ENCODE data around the gene GSE1. TPM values are rescaled to one million over a fixed set of nuclear protein-coding genes. Genes with fewer than 3 reads are reported as not detected.

The GSE1 gene
- total and polyA plus RNA-seq, 11 donors, result 18.1 to 48.4 (median 37.1) TPM

DNA sequence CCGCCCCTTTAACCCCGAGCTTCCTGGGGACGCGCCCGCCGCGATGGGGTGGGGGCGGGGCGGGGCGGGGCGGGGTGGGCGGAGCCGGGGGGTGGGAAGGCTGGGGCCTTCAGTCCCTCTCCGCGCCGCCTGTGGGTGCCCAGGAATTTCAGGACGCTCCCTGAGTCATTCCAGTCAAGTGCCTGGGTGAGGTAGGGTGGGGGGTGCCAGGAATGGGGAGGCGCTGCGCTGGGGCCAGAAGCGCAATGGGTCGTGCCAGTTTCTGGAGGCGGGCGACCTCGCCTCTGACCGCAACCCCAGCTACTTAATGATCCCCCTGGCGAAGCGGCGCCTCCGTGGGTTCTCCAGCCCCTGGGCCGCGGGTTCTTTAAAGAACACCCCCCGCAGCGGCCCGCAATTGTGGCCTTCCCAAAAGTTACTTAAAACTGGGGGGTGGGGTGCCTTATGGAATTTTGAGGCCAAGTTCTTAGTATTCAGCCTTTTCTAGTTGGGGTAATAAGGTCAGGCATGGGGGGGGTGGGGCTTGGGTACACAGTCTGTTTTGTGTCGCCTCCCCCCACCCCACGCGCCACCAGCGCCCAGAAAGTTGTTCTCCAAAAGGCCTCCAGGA lies 826 bp upstream of the GSE1 start:
- Histone ChIP-seq H3K27me3 (no peaks in the 10 kb centered on the region), H3K36me3 (no peaks in the 10 kb centered on the region), H3K4me1 (peaks cover 9 to 78% (median 63%) of the 10 kb centered on the region in 12 donors), H3K27ac (peak overlapping the region; percentile 86 to 98 (median 94)), H3K9me3 (no peaks in the 10 kb centered on the region), H3K4me3 (peak overlapping the region; percentile 36 to 82 (median 71))
- DNase-seq, result peak; percentile 77 to 90 (median 83)
- intact Hi-C loops (cut with DNase I), result loop anchor here in 7 of 10 donors (2.0 to 10.0 kb wide), 13 partner anchors 40 to 497 kb away; partner anchors contain the start of gene CIBAR2 (in 1 of the 7)
- ATAC-seq, result peak; percentile 7 to 57 (median 44)
- TF ChIP-seq POLR2A (IDR thresholded peaks at IDR 0.05), result no peak
- TF ChIP-seq, protein P1, sequence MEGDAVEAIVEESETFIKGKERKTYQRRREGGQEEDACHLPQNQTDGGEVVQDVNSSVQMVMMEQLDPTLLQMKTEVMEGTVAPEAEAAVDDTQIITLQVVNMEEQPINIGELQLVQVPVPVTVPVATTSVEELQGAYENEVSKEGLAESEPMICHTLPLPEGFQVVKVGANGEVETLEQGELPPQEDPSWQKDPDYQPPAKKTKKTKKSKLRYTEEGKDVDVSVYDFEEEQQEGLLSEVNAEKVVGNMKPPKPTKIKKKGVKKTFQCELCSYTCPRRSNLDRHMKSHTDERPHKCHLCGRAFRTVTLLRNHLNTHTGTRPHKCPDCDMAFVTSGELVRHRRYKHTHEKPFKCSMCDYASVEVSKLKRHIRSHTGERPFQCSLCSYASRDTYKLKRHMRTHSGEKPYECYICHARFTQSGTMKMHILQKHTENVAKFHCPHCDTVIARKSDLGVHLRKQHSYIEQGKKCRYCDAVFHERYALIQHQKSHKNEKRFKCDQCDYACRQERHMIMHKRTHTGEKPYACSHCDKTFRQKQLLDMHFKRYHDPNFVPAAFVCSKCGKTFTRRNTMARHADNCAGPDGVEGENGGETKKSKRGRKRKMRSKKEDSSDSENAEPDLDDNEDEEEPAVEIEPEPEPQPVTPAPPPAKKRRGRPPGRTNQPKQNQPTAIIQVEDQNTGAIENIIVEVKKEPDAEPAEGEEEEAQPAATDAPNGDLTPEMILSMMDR (IDR thresholded peaks at IDR 0.05), result no peak
- 0 to 2% (median 1%) methylated on average over 13 to 38 of the region's 38 CpGs for WGBS, 4 donors

DNA sequence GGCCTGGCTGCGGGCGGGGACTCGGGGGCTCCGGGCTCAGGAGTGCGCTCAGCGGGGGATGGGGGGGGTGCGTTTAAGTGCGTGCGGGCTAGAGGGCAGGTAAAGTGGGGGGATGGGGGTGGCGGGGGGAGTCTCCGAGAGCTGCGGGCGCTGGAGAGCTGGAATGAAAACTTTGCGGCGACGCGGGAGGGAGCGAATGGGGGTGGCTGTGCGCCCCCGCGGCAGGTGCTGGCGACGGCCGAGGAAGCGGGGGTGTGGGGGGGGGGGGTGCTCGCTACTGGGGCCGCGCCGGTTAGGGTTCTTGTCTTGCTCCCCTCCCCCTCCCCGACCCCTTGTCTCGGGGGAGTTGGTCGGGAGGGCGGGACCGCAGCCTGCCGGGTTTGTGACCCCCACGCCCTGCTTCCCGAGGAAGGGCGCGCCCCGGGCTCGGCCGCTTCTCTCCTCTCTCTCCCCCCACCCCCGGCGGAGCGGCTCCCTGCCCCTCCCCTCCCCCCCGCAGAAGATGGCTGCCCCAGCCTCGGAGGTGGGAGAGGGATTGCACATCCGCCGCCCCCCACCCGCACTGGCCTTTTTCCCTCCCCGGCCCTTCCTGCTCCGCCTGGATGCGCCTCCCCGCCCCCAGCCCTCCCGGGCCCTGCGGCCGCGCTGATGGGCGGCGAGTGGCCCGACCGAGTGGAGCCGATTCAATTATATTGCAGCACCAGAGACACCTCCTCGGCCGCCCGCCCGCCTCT lies 649 bp downstream of the GSE1 start:
- TF ChIP-seq POLR2A (IDR thresholded peaks at IDR 0.05), result no peak
- TF ChIP-seq, protein P1 (IDR thresholded peaks at IDR 0.05), result no peak
- Histone ChIP-seq H3K27ac (peak overlapping the region; percentile 86 to 98 (median 94)), H3K4me1 (peaks cover 9 to 85% (median 62%) of the 10 kb centered on the region in 12 donors), H3K9me3 (no peaks in the 10 kb centered on the region), H3K36me3 (no peaks in the 10 kb centered on the region), H3K4me3 (peak overlapping the region; percentile 36 to 82 (median 71)), H3K27me3 (no peaks in the 10 kb centered on the region)
- 0 to 3% (median 1%) methylated on average over 34 to 66 of the region's 67 CpGs for WGBS, 4 donors
- peak in 3 of 4 donors; percentile 0 to 18 (median 3) for ATAC-seq
- intact Hi-C loops (cut with DNase I), result loop anchor here in 7 of 10 donors (2.0 to 10.0 kb wide), 14 partner anchors 41 to 499 kb away; partner anchors contain the start of gene CIBAR2 (in 1 of the 7)
- DNase-seq, result peak; percentile 77 to 84 (median 83)

DNA sequence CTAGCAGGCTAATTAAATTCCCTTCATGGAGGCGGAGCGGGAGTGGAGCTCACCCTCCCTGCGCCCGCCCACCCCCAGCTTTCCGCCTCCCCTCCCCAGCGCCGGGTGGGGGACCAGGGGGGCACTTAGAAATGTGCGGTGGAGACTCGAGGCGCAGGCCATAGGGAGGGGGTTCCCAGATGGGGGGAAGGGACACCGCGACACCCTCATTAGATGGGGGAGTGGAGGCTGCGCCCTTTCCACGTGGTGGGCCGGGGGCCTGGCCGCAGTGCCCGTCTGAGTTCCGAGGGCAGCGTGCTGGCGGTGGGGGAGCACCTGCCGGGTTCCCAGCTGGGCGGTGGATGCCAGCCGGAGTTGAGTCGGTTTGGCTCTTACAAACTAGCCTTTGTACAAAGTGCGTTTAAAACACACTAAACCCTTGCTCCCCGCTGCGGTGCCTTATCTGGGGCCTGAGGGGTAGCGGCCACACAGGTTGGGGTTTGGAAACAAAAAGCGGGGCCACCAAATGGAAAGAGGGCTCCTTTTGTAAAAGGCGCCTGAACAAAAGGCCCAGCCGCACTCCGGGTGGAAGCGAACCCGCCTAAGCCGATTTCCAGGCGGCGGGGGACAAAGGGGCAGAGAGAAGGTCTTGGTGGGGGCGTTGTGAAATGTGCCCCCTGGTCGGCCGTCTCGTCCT lies 1.4 kb downstream of the GSE1 start:
- Histone ChIP-seq H3K27me3 (no peaks in the 10 kb centered on the region), H3K27ac (peak overlapping the region in 11 of 12 donors; percentile 86 to 98 (median 94)), H3K9me3 (no peaks in the 10 kb centered on the region), H3K4me3 (peak overlapping the region; percentile 36 to 82 (median 71)), H3K4me1 (peaks cover 9 to 89% (median 62%) of the 10 kb centered on the region in 12 donors), H3K36me3 (no peaks in the 10 kb centered on the region)
- TF ChIP-seq, protein P1 (IDR thresholded peaks at IDR 0.05), result no peak
- TF ChIP-seq POLR2A (IDR thresholded peaks at IDR 0.05), result no peak
- intact Hi-C loops (cut with DNase I), result loop anchor here in 7 of 10 donors (2.0 to 10.0 kb wide), 12 partner anchors 42 to 500 kb away; partner anchors contain the start of gene CIBAR2 (in 1 of the 7)
- DNase-seq, result no peak
- no peak for ATAC-seq
- WGBS, 4 donors, result 36 to 54% (median 47%) methylated on average over 30 to 41 of the region's 41 CpGs
